HEK293 (cell line): ENCODE measurements around the gene HSF2BP.
A peak's percentile ranks its signal among the peaks of the same experiment; 100 is the strongest.

Experiments used
- CTCF ChIA-PET: fragments of 350-600 bp; formaldehyde crosslinking; extraction: SDS; loops from one replicate; lab custom pipeline; 2021; ENCODE audit warnings: antibody characterized with exemption; lab: Yijun Ruan, JAX
- POLR2A ChIA-PET: fragments of 300-600 bp; formaldehyde crosslinking; extraction: SDS; loops from one replicate; lab custom pipeline; 2020; ENCODE audit warnings: antibody characterized with exemption, inconsistent platforms; lab: Yijun Ruan, JAX
- H3K27ac ChIP-seq: fragments of 200-500 bp; sonication (Bioruptor generic); 2 replicates; pipeline ENCODE4 v1.5.1; 2014; ENCODE audit warnings: low read depth, low read length, control low read depth, inconsistent platforms; ENCODE audit errors: extremely low read depth
- H3K36me3 ChIP-seq, 2 experiments: fragments of 200-500 bp in 1 of 2; sonication (Bioruptor generic) in 1 of 2; 1 replicate in 1 of 2; 2 replicates in 1 of 2; pipeline ENCODE4 v1.5.1; 2014 to 2017; ENCODE audit warnings: inconsistent platforms in 2 of 2, low read length in 2 of 2; ENCODE audit not compliant: control insufficient read depth in 2 of 2, insufficient read depth in 1 of 2
- H3K4me1 ChIP-seq: fragments of 200-500 bp; sonication (Bioruptor generic); 2 replicates; pipeline ENCODE4 v1.5.1; 2014; ENCODE audit warnings: mild to moderate bottlenecking, low read length, inconsistent platforms; ENCODE audit not compliant: control insufficient read depth, insufficient read depth
- H3K4me3 ChIP-seq: 2 replicates; pipeline ENCODE4 v1.5.1; 2011; ENCODE audit warnings: low read depth, mild to moderate bottlenecking, control low read depth, low read length, moderate library complexity
- H3K9me3 ChIP-seq: fragments of 200-500 bp; sonication (Bioruptor generic); 2 replicates; pipeline ENCODE4 v1.5.1; 2014; ENCODE audit warnings: low read depth, low read length, inconsistent platforms; ENCODE audit not compliant: control insufficient read depth, insufficient read depth
- ELK4 ChIP-seq: IDR thresholded peaks from 2 replicates; pipeline ENCODE4 v1.6.1; 2011; ENCODE audit warnings: mild to moderate bottlenecking, low read depth, low read length, borderline replicate concordance
- GLI2 ChIP-seq: fragments of 450-650 bp; formaldehyde crosslinking; IDR thresholded peaks from 2 replicates; pipeline ENCODE4; 2017; ENCODE audit warnings: missing biosample characterization, missing genetic modification characterization, low read depth, borderline replicate concordance
- GLI4 ChIP-seq: fragments of 450-650 bp; formaldehyde crosslinking; IDR thresholded peaks from 2 replicates; pipeline ENCODE4 v1.5.1; 2016; ENCODE audit warnings: missing biosample characterization, missing genetic modification characterization
- GLIS2 ChIP-seq: fragments of 450-650 bp; formaldehyde crosslinking; IDR thresholded peaks from 2 replicates; pipeline ENCODE4 v1.5.1; 2016; ENCODE audit warnings: missing biosample characterization, missing genetic modification characterization
- ZBTB1 ChIP-seq: fragments of 450-650 bp; formaldehyde crosslinking; IDR thresholded peaks from 2 replicates; pipeline ENCODE4 v1.5.1; 2016; ENCODE audit warnings: missing biosample characterization, missing genetic modification characterization
- ZNF148 ChIP-seq: fragments of 450-650 bp; formaldehyde crosslinking; IDR thresholded peaks from 2 replicates; pipeline ENCODE4 v1.5.0; 2017; ENCODE audit warnings: missing biosample characterization, missing genetic modification characterization, borderline replicate concordance
- ZNF2 ChIP-seq: fragments of 450-650 bp; formaldehyde crosslinking; IDR thresholded peaks from 2 replicates; pipeline ENCODE4 v1.5.1; 2016; ENCODE audit warnings: missing biosample characterization, missing genetic modification characterization
- ZNF239 ChIP-seq: fragments of 450-650 bp; formaldehyde crosslinking; IDR thresholded peaks from 2 replicates; pipeline ENCODE4 v1.5.1; 2016; ENCODE audit warnings: missing biosample characterization, missing genetic modification characterization
- ZNF311 ChIP-seq: fragments of 450-650 bp; formaldehyde crosslinking; IDR thresholded peaks from 2 replicates; pipeline ENCODE4 v1.5.1; 2017; ENCODE audit warnings: missing biosample characterization, missing genetic modification characterization, borderline replicate concordance
- ZNF391 ChIP-seq: fragments of 450-650 bp; formaldehyde crosslinking; IDR thresholded peaks from 2 replicates; pipeline ENCODE4 v1.5.1; 2016; ENCODE audit warnings: low read depth, missing biosample characterization, missing genetic modification characterization, borderline replicate concordance
- ZNF621 ChIP-seq: fragments of 450-650 bp; formaldehyde crosslinking; IDR thresholded peaks from 2 replicates; pipeline ENCODE4 v1.5.1; 2017; ENCODE audit warnings: missing biosample characterization, missing genetic modification characterization
- ZNF747 ChIP-seq: fragments of 450-650 bp; formaldehyde crosslinking; IDR thresholded peaks from 2 replicates; pipeline ENCODE4 v1.5.1; 2016; ENCODE audit warnings: missing biosample characterization, missing genetic modification characterization
- ZNF76 ChIP-seq: fragments of 450-650 bp; formaldehyde crosslinking; IDR thresholded peaks from 2 replicates; pipeline ENCODE4; 2016; ENCODE audit warnings: low read depth, missing biosample characterization, missing genetic modification characterization, borderline replicate concordance
- ZNF785 ChIP-seq: fragments of 450-650 bp; formaldehyde crosslinking; IDR thresholded peaks from 2 replicates; pipeline ENCODE4 v1.5.1; 2016; ENCODE audit warnings: missing biosample characterization, missing genetic modification characterization
- TF ChIP-seq, protein P1 (sequence below): fragments of 450-650 bp; formaldehyde crosslinking; IDR thresholded peaks from 2 replicates; pipeline ENCODE4 v1.5.1; 2016; ENCODE audit warnings: missing biosample characterization, missing genetic modification characterization, low read depth
- TF ChIP-seq, protein P2 (sequence below): fragments of 450-650 bp; formaldehyde crosslinking; IDR thresholded peaks from 2 replicates; pipeline ENCODE4 v1.5.1; 2016; ENCODE audit warnings: missing biosample characterization, missing genetic modification characterization
- TF ChIP-seq, protein P3 (sequence below): fragments of 450-650 bp; formaldehyde crosslinking; IDR thresholded peaks from 2 replicates; pipeline ENCODE4 v1.5.1; 2017; ENCODE audit warnings: missing biosample characterization, missing genetic modification characterization
- TF ChIP-seq, protein P4 (sequence below): fragments of 450-650 bp; formaldehyde crosslinking; IDR thresholded peaks from 2 replicates; pipeline ENCODE4 v1.5.1; 2016; ENCODE audit warnings: missing biosample characterization, missing genetic modification characterization, borderline replicate concordance
- TF ChIP-seq, protein P5 (sequence below): fragments of 450-650 bp; formaldehyde crosslinking; IDR thresholded peaks from 2 replicates; pipeline ENCODE4 v1.5.1; 2017; ENCODE audit warnings: missing biosample characterization, missing genetic modification characterization

HSF2BP gene

GRCh38 chr21:43604505-43605204, 54.6 kb downstream of the HSF2BP start (continued):
- TF ChIP-seq, protein P1, sequence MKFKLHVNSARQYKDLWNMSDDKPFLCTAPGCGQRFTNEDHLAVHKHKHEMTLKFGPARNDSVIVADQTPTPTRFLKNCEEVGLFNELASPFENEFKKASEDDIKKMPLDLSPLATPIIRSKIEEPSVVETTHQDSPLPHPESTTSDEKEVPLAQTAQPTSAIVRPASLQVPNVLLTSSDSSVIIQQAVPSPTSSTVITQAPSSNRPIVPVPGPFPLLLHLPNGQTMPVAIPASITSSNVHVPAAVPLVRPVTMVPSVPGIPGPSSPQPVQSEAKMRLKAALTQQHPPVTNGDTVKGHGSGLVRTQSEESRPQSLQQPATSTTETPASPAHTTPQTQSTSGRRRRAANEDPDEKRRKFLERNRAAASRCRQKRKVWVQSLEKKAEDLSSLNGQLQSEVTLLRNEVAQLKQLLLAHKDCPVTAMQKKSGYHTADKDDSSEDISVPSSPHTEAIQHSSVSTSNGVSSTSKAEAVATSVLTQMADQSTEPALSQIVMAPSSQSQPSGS (tag by site-specific recombination), result no peak
- TF ChIP-seq GLIS2 (no peak), ZNF785 (tag by site-specific recombination) (peak; percentile 64; the same call in 1 of the 2 replicates), ZNF747 (tag by site-specific recombination) (0 out of 2 replicates have a peak, but pooled peaks have one; percentile 31), ZNF621 (tag by site-specific recombination) (no peak), GLI2 (tag by site-specific recombination) (no peak)

DNA sequence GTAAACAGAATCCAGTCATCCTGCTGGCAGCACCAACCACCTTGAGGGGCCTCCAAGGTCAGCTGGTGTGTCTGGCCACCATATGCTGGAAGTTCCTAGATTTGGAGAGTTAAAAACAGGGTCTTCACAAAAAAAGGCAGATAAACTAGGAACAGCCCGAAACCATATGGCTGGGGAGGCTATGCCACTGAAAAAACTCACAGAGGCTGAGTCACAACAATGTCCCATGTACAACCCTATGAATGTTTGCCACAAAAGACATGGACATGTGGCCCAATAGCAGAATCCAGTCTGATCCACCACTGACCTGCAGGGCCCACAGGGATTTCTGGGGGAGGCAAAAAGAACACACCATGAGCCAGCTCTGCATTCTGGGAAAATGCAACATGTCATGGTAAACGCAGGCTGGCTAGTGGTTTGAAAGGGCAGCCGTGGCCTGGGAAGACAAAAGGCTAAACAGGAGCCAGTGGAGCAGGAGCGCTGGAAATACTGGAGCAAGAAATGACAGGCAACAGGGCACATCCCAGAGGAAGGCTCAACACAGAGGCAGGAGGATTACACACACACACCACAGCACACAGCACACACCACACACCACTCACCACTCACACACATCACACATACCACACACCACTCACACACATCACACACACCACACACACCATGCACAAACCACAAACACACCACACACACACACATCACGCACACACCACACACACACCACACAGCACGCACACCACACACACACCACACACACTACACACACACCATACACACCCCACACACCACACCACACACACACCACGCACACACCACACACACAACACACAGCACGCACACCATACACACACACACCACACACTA, 55.4 kb downstream of the HSF2BP start:
- ChIA-PET CTCF (interaction anchor here (0.7 to 2.2 kb wide), 2 partner anchors 8 to 640 kb away, joined by 3 to 11 read pairs; no protein-coding TSS in a partner anchor), POLR2A (interaction anchor here (0.6 kb wide), 1 partner anchor 9 kb away, joined by 4 read pairs; no protein-coding TSS in a partner anchor)
- peaks cover under 1% of the 10 kb centered on the region for H3K4me1 ChIP-seq
- no peaks in the 10 kb centered on the region for H3K36me3 ChIP-seq
- no peak overlapping the region for H3K27ac ChIP-seq
- no peak overlapping the region for H3K4me3 ChIP-seq
- no peaks in the 10 kb centered on the region for H3K9me3 ChIP-seq
- TF ChIP-seq ZNF391 (tag by site-specific recombination) (no peak), ZBTB1 (tag by site-specific recombination) (no peak), ZNF311 (0 out of 2 replicates have a peak, but pooled peaks have one; percentile 16), GLI4 (tag by site-specific recombination) (peak; percentile 53; the same call in 1 of the 2 replicates), ZNF785 (tag by site-specific recombination) (peak; percentile 65; the same call in 1 of the 2 replicates), ZNF148 (tag by site-specific recombination) (no peak; the same call in 1 of the 2 replicates), ELK4 (no peak), ZNF239 (tag by site-specific recombination) (0 out of 2 replicates have a peak, but pooled peaks have one; percentile 17), ZNF2 (tag by site-specific recombination) (peak; percentile 36; the same call in 1 of the 2 replicates), ZNF76 (tag by site-specific recombination) (peak; percentile 22; the same call in 1 of the 2 replicates)
- TF ChIP-seq, protein P2, sequence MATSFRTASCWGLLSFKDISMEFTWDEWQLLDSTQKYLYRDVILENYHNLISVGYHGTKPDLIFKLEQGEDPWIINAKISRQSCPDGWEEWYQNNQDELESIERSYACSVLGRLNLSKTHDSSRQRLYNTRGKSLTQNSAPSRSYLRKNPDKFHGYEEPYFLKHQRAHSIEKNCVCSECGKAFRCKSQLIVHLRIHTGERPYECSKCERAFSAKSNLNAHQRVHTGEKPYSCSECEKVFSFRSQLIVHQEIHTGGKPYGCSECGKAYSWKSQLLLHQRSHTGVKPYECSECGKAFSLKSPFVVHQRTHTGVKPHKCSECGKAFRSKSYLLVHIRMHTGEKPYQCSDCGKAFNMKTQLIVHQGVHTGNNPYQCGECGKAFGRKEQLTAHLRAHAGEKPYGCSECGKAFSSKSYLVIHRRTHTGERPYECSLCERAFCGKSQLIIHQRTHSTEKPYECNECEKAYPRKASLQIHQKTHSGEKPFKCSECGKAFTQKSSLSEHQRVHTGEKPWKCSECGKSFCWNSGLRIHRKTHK (tag by site-specific recombination), result no peak
- TF ChIP-seq, protein P3, sequence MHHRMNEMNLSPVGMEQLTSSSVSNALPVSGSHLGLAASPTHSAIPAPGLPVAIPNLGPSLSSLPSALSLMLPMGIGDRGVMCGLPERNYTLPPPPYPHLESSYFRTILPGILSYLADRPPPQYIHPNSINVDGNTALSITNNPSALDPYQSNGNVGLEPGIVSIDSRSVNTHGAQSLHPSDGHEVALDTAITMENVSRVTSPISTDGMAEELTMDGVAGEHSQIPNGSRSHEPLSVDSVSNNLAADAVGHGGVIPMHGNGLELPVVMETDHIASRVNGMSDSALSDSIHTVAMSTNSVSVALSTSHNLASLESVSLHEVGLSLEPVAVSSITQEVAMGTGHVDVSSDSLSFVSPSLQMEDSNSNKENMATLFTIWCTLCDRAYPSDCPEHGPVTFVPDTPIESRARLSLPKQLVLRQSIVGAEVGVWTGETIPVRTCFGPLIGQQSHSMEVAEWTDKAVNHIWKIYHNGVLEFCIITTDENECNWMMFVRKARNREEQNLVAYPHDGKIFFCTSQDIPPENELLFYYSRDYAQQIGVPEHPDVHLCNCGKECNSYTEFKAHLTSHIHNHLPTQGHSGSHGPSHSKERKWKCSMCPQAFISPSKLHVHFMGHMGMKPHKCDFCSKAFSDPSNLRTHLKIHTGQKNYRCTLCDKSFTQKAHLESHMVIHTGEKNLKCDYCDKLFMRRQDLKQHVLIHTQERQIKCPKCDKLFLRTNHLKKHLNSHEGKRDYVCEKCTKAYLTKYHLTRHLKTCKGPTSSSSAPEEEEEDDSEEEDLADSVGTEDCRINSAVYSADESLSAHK (tag by site-specific recombination), result no peak
- TF ChIP-seq, protein P4, sequence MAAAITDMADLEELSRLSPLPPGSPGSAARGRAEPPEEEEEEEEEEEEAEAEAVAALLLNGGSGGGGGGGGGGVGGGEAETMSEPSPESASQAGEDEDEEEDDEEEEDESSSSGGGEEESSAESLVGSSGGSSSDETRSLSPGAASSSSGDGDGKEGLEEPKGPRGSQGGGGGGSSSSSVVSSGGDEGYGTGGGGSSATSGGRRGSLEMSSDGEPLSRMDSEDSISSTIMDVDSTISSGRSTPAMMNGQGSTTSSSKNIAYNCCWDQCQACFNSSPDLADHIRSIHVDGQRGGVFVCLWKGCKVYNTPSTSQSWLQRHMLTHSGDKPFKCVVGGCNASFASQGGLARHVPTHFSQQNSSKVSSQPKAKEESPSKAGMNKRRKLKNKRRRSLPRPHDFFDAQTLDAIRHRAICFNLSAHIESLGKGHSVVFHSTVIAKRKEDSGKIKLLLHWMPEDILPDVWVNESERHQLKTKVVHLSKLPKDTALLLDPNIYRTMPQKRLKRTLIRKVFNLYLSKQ (tag by site-specific recombination), result 0 out of 2 replicates have a peak, but pooled peaks have one; percentile 0
- TF ChIP-seq, protein P5, sequence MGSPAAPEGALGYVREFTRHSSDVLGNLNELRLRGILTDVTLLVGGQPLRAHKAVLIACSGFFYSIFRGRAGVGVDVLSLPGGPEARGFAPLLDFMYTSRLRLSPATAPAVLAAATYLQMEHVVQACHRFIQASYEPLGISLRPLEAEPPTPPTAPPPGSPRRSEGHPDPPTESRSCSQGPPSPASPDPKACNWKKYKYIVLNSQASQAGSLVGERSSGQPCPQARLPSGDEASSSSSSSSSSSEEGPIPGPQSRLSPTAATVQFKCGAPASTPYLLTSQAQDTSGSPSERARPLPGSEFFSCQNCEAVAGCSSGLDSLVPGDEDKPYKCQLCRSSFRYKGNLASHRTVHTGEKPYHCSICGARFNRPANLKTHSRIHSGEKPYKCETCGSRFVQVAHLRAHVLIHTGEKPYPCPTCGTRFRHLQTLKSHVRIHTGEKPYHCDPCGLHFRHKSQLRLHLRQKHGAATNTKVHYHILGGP, result peak; percentile 42; the same call in 1 of the 2 replicates
